GF-D8 (cell line): ENCODE data around the gene STARD4.

Experiments
- DNase-seq: peaks from one replicate; lab custom pipeline; 2025; lab: John Stamatoyannopoulos, UW

Gene STARD4, protein sequence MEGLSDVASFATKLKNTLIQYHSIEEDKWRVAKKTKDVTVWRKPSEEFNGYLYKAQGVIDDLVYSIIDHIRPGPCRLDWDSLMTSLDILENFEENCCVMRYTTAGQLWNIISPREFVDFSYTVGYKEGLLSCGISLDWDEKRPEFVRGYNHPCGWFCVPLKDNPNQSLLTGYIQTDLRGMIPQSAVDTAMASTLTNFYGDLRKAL

DNA sequence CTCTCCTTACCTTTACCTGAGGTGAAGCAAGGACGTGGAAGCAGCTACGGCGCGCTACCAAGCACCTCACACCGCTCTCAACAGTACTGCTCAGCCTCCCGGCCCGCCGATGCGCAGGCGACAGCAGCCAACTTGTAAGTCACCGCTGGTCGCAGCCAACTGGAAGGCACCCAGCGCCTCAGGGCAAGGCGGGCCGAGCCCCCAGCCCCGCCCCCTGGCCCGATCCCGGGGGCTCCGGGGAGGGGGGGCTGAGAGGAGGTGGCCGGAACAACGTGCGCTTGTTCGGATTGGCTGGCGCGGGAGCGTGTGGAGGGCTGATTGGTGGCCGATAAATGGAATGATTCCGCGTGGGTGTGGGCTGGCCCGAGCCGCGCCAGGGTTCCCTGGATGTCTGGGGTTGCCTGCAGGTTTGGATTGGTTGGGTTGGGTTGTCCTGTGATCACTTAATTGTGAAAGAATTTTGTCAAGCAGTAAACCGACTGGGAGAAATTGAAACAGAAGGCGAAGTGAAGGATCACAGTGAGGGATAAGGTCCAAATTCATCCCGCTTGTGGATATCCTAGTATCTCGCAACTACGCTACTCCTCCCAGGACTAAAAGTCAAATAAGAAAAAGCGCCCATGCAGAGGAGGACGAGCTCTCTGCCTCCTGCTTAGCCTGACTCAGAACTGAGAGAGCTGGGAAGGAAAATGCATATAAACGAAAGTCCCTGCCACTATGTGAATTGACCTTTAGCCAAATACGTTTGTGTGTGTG lies at the start of gene STARD4:
TSS of gene STARD4 (minus strand) at position 161 of the 756 bp plus-strand sequence. CDS start 5,102 bp downstream, outside the sequence.
- no peak for DNase-seq

DNA sequence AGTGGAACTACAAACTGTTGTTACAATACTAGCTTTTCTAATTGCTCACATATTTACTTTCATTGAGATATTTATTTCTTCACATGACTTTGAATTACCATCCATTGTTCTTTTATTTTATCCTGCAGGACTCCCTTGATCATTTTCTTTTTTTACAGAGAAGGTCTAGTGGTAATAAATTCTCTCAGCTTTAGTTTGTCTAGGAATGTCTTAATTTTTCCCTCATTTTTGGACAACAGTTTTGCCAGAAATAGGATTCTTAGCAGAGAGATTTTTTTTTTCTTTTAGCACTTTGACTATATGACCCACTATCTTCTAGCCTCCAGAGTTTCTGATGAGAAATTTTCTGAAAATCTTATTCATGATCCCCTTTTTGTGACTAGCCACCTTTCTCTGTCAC lies 47.3 kb upstream of the STARD4 start:
- no peak for DNase-seq

DNA sequence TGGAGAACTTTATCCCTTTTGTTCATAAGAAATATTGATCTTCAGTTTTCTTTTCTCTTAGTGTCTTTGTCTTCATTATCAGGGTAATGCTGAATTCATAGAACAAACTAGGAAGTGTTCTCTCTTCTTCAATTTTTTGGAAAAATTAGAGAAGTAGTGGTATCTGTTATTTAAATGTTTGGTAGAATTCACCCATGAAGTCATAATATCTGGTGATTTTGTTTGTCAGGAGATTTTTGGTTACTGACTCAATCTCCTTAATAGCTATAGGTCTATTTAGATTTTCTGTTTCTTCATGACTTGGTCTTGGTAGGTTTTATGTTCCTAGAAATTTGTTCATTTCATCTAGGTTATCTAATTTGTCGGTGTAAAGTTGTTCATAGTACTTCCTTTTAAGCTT lies 45.4 kb upstream of the STARD4 start:
- DNase-seq: no peak

DNA sequence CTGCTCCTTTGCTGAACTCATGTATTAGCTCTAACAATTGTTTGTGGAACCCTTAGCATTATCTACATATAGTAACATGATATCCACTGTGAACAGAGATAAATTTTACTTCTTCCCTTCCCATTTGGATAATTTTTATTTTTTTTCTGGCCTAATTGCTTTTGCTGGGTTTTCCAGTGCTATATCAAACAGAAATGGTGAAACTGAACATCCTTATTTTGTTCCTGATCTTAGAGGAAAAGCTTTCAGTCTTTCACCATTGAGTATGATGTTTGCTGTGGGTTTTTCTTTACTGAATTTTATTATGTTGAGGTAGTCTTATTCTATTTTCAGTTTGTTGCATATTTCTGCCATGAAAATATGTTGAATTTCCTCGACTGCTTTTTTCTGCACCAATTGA lies 44.8 kb upstream of the STARD4 start:
- DNase-seq: no peak

DNA sequence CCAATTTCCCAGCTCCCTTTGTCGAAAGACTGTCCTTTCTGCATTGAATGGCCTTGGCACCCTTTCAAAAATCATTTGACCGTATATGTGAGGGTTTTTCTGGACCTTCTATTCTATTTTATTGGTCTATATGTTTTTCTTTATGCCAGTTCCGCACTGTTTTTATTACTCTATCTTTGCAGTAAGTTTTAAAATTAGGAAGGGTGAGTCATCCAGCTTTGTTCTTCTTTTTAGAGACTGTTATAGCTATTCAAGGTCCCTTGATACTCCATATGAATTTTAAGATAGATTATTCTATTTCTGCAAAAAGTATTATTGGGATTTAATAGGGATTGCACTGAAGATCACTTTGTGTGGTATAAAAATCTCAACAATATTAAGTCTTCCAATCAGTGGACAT lies 44.2 kb upstream of the STARD4 start:
- no peak for DNase-seq

DNA sequence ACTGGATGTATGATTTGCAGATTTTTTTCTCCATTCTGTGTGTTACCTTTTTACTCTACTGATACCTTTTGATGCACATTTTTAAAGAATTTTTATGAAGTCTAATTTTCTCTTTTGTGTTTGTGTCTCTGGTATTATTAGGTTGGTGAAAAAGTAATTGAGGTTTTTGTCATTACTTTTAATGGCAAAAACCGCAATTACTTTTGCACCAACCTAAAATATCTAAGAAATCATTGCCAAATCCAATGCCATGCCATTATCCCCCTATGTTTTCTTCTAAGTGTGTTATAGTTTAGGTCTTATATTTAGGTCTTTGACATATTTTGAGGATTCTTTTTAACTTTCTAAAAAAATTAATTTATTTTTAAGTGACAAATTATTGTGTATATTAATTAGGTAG lies 43.4 kb upstream of the STARD4 start:
- DNase-seq: no peak

DNA sequence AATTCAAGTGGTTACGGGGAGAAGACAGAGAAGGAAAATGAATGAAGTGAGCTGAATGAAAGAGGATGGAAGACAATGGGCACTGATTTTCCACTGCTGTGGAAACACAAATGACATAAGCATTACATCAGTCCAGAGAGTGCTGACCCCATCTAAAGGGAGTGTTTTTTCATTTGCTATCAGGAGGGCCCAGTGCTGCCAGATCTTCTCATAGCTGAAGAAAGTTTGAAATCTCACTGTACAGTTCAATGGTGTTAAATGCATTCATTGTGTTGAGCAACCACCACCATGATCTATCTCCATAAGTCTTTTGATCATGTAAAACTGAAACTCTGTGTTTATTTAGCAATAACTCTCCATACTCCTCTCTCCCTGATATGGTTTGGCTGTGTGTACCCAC lies 41.5 kb upstream of the STARD4 start:
- DNase-seq: no peak

DNA sequence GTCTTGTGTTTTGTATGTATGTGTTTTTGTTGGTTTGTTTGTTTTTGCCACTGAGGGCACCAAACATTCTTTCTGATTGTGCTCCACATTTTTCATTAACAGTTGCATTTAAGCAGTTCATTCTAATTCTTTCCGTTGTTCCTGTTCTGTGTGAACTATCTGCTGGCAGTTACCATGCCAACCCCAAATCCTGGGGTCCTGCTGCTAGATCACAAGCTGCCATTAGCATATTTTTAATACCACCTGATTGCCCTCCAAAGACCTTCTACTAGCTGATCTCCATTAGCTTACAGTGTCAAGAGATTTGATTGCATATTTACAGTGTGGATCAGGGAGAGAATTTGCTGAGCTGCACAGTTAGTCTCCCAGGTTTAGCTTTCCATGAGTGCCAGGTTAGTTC lies 40.6 kb upstream of the STARD4 start:
- no peak for DNase-seq

DNA sequence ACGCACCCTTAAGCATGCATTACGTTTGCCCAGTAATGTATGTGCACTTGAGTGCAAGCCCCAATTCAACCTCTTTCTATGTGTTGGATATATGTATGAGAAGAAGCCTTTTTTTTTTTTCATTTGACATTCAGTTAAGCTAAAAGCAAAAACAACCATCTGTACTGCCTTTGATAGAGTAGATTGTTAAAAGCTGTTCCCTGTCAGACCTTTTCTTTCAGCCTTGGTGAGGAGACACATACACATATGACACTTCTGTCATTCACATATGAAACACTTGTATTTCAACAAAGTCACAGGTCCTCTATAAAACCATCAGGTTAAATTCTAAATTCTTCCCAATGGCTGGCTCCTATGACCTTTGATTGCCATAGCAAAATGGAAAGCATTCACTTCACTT lies 40.2 kb upstream of the STARD4 start:
- DNase-seq: no peak

DNA sequence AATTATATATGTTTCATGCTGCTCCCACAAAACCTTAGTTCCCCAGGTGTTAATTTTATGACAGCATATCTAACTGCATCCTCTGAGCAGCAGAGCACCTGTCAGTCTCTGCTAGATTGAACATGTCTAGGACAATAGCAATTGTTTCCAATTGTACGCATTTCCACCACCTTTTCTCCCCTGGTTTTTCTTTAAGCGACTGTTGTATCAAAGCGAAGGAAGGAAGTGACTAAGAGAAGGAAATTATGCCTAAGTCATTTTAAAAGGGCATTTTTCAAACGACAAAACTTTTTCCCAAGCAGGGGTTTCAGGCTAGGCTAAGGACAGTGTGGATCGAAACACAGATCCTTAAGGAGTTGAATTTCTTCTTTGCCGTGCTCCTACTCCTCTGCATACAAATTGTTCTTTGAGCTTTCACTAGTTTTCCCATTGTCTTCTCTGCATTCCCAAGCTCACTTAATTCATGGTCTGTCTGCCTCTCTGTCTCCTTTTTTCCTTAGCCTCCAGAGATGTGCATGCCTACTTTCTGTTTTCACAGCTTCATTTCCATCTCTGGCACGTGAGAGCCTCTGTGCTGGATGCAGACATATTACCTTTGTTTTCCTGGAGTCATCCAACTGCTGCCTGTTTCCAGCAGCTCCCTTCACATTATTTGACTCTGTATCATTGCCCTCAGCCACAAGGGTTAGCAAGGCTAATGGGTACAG lies 39.4 kb upstream of the STARD4 start:
- DNase-seq: no peak

DNA sequence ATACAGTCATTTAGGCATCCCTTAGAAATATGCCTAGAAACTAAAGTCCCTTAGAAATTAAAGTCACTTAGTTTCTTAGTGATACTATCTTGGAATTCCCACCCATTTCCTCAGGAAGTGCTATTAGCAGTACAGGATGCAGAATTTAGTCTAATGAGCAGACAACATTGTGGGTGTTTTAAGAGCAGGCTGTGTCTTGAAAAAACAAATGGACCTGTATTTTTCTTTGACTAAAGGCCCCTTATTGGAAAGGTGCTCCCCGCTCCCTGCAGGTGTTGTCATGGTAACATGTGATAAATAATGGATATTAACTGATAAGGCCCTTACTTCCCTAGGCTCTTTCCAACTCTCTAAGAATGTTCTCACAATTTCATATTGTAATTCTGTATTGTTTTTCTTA lies 38.8 kb upstream of the STARD4 start:
- DNase-seq: no peak

DNA sequence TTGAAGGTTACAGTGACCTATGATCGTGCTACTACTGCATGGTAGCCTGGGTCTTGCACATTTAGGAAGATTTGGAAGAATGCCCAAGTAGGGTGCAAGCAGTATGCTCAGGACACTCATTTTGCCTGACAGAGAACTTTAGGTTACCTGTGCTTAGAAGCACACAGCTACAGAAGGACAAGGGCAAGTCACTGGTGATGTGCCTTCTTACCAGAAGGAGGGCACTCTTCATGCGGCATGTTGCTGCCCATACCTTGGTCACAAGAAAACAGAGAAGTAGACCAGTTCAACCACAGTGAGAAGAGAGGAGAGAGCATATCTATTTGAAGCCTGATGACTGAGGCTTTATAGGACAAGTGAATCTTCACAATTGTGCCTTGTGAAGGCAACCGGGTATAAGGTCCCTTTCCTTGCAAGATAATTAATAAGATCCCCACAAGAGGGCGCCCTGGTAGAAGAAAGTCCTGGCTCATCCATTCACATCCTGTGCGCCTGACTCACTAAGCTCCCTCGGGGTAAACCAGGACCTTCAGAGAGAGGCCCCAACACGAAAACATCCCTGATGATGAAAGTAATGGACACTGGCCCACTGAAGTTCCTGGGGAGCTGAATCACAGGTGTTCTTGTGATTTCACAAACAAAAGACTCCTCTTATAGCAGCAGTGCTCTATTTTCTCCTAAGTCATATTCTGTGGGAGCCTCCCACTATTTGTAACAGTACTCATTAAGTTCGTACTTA lies 38.1 kb upstream of the STARD4 start:
- DNase-seq: no peak

DNA sequence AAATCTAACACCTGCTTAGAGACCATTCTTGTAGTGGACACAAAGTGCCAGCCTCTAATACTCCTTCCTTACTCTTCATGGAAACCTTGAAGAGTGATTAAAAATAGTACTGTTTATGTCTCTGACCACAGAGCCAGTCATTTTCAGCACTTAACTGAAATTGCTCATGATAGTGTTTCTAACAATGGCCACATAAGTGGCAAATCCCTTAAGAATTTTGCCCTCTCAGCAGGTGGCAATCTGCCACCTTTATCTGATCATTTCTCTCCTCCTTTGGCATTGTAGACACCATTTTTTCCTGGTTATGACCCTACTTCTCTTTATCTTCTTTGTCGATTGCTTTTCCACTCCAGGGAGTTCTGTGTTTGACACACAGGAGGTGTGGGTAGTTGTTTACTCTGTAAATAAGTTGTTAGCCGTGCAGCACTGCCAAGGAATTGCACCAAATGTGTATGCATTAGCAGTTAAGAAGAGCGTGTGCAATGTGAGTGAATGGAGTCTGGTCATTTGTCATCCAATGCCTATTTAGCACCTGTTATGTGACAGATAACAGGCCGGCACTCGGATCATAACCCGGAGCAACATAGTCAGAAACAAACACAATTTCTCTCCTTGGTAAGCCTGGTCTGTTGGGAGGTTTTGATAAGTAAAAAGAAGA lies 36.8 kb upstream of the STARD4 start:
- no peak for DNase-seq

DNA sequence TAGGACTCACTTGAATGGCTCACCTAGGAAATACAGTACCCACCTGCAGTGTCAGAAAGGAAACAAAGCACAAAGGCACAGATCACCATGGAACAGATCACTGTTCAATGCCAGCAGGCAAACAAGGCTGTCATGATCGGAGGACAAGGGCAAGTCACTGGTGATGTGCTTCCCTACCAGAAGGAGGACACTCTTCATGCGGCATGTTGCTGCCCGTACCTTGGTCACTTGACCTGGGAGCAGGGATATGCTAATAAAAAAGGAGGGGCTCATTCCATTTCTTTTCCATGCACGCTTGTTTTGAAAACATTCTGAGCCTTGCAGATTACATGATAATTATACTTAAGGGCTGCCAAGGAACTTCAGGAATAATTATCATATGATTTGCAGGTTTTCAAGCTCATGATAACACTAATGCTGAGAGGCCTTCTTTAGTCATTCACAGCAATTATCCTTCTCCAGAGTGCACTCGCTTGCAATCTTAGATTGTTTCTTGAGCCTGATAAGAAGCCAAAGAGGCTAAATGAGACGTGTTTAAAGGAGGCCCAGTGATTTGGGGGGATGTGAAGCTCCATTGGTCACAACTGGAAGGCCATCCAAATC lies 36.1 kb upstream of the STARD4 start:
- DNase-seq: no peak

DNA sequence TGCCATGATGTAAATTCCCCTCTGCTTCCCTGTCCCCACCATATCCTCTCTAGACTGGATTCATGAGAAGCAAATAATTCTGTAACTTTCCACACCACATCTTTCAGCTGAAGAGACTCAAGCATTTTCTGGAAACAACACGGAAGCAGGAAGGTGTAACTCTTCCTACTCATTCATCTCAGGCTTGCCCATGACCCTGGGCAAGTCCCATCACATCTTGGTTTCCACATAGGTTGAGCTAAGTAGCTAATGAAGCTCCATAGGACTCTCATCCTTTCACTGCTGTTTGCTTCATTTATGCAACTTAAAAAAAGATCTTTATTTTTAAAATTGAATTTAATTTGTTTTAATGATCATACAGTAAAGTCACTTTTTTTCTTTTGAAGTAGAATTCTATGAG lies 32.7 kb upstream of the STARD4 start:
- DNase-seq: no peak

DNA sequence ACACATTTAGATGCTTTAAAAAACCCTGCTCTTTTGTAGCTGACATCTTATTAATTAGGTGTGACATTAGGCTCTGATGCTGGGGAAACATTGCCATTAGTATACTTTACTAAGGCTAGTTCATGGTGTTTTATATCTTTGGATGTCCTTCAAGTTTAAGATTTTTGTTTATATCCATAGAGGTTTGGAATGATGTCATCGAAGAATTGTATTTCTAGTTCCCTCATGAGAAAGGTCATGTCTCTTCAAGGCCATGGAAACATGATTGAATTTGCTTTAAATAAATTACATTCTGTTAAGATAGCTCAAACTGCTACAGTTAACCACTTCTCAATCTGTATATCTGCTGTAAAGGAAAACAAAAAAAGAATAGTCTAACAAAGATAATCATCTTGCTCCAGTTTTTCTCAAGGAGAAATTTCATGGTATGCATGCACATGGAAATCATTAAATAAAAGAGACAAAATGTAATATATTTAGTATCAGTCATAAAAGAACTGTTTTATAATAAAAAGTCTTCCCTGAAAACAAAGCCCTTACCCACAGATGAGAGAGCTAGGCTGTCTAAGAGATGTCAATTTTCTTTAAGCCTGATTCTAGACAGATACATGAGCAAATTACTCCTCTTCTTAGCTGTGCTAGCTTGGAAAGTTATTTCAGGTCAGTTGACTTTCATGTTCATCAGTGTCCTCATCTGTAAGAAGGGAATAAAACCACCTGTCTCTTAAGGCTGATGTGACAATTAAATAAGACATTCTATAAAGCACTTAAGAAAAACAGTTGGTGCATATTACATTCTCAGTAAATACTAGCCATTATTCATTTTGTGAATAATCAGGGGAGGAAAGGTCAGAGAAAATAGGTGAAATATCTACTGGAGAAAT lies 25.0 kb upstream of the STARD4 start:
- DNase-seq: no peak

DNA sequence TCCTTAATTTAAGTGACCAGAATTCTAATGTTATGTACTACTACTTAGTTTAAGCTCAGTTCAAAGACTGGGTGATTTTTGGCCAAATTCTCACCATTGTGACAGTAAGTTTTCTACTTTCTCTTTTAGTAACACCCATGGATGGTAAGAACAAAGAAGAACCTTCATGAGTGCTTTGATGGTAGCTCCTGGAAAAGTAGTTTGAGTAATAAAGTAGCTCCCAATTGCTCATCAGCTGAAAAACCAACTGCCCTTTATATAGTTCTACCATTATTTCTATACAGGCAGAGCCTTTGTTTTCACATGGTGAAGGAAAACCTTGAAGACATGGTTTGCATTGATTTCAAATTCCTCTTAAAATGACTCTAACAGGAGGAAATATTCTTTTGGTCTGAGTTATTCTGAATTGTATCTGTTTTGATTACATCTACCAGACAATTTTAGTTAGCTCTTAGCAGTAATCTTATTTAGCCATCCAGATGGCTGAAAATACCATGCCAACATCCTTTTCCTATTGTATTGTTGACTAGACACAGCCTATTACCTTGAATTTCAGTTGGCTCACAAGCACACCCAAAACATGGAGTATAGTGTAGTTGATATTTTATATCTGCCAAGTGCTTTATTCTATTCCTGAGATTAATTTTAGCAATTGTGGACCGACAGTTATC lies 23.7 kb upstream of the STARD4 start:
- DNase-seq: no peak

DNA sequence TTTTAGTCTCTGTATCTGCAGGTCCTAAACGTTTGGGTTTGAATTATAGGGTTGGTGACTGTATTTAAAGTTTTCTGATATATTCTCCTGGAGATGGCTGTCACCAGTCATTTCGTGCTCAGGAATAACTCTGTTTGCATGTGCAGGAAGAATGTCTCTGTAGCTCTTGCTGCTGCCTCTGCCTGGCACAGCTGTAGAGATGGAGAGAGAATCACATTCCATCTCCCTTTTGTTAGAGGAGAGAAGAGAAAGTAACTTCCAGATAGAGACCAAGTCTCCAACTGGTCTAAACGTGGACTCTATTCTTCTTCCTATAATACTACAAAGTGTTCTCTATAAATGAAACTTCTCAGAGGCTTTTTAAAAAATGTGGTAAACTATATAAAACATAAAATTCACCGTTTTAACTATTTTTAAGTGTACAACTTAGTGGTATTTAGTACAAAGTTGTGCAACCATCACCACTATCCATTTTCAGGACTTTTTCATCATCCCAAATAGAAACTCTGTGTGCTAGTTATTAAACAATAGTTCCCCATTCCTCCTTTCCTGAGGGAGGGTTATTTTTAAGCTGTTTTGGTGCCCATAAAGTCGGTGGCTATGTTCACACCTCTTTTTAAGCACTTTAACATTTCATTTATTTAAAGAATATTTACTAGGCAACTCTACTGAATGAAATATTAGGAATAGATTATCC lies 20.7 kb upstream of the STARD4 start:
- DNase-seq: no peak

DNA sequence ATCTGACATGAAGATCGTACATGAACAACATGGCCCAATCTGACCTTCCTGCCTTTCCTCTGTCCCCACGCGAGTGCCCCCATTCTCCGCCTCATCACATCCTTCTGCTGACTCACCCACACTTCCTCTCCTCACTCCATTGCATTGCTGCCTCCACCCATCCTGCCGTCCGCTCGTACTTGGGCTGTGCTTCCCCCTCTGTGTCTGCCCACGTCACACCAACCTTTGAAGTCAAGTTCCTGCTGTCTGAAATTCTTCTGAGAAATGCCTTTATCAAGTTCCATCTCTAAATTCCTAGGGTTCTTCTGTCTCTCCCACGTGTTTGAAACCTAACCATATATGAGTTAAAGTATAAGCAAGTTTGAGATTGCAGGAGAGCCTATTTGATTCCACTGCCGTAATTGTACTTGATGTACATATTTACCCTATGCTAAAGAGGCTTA lies 18.0 kb upstream of the STARD4 start:
- DNase-seq: peak; percentile 49
